PFSK-1 (cell line): Measurements from ENCODE around the gene ARHGAP8.

Experiments used
- POLR2AphosphoS5 ChIP-seq: IDR thresholded peaks from 2 replicates; pipeline ENCODE4 v1.6.1; 2012; ENCODE audit warnings: low read depth, mild to moderate bottlenecking, control low read depth, low read length, moderate library complexity
- REST ChIP-seq, 2 experiments: IDR thresholded peaks; 2 replicates each; pipeline versions ENCODE4 v1.6.1 to v1.8.0; 2011 to 2012; ENCODE audit warnings: low read depth in 2 of 2, low read length in 2 of 2, control low read depth in 1 of 2, inconsistent platforms in 1 of 2, mild to moderate bottlenecking in 1 of 2, moderate library complexity in 1 of 2; ENCODE audit not compliant: insufficient read depth in 1 of 2

GRCh38 chr22:44711241-44711560 is 41.2 kb upstream of the ARHGAP8 start:
- TF ChIP-seq REST (IDR thresholded peaks at IDR 0.05; ENCODE audit: insufficient read depth in 1 of 2, low read depth in 2 of 2, low read length in 2 of 2) (no peak), POLR2AphosphoS5 (no peak)
